Caco-2 (cell line): Measurements from ENCODE around the gene MVB12A. TPM values are rescaled to one million over a fixed set of nuclear protein-coding genes. Genes with fewer than 3 reads are reported as not detected.

Source experiments
- BruUV-seq: library from RNA; stranded (reverse); fragments of 400-500 nt; replicated peaks from 2 replicates; lab custom pipeline; 2021; lab: Mats Ljungman, UMichigan
- CTCF ChIA-PET: fragments of 300-600 bp; sonication (Branson Sonifier 250); formaldehyde crosslinking; loops from one replicate; lab custom pipeline; 2022; ENCODE audit warnings: antibody characterized with exemption; lab: Charles Lee
- POLR2A ChIA-PET: fragments of 300-600 bp; sonication (Branson Sonifier 250); formaldehyde crosslinking; loops from one replicate; lab custom pipeline; 2022; ENCODE audit warnings: antibody characterized with exemption; lab: Charles Lee
- DNase-seq, 2 experiments: peaks; one replicate each; pipeline versions ENCODE4 v3.0.0 to v3.0.0-alpha.2; 2020 to 2022
- H3K27me3 ChIP-seq: replicated peaks from 2 replicates; pipeline ENCODE4 v1.6.0; 2011; ENCODE audit warnings: low read length; ENCODE audit not compliant: control insufficient read depth, insufficient read depth
- H3K36me3 ChIP-seq: 2 replicates; pipeline ENCODE4 v1.5.1; 2011; ENCODE audit warnings: low read length; ENCODE audit not compliant: control insufficient read depth, insufficient read depth
- H3K4me1 ChIP-seq: fragments of 250-450 bp; sonication (Bioruptor Pico); 2 replicates; pipeline ENCODE4 v1.5.1; 2020; ENCODE audit warnings: mild to moderate bottlenecking
- H3K4me3 ChIP-seq: 2 replicates; pipeline ENCODE4 v1.5.1; 2011; ENCODE audit warnings: low read depth, mild to moderate bottlenecking, control low read depth, low read length
- H3K9me3 ChIP-seq: fragments of 250-450 bp; sonication (Bioruptor Pico); 2 replicates; pipeline ENCODE4 v1.5.1; 2020; ENCODE audit warnings: mild to moderate bottlenecking, moderate library complexity
- H3K27ac Mint-ChIP-seq: one replicate; pipeline ENCODE4 v1.8.0; 2022; ENCODE audit warnings: mixed read lengths; ENCODE audit not compliant: unreplicated experiment
- H3K27me3 Mint-ChIP-seq: one replicate; pipeline ENCODE4 v1.8.0; 2022; ENCODE audit warnings: mixed read lengths; ENCODE audit not compliant: insufficient read depth, unreplicated experiment
- H3K36me3 Mint-ChIP-seq: one replicate; pipeline ENCODE4 v1.8.0; 2022; ENCODE audit warnings: mild to moderate bottlenecking, mixed read lengths; ENCODE audit not compliant: insufficient read depth, unreplicated experiment
- H3K4me1 Mint-ChIP-seq: one replicate; pipeline ENCODE4 v1.8.0; 2022; ENCODE audit warnings: low read depth, mixed read lengths; ENCODE audit not compliant: unreplicated experiment
- H3K4me3 Mint-ChIP-seq: one replicate; pipeline ENCODE4 v1.8.0; 2022; ENCODE audit warnings: mild to moderate bottlenecking, moderate library complexity, mixed read lengths; ENCODE audit not compliant: unreplicated experiment
- H3K9me3 Mint-ChIP-seq: one replicate; pipeline ENCODE4 v1.8.0; 2022; ENCODE audit warnings: mixed read lengths; ENCODE audit not compliant: unreplicated experiment
- CTCF ChIP-seq, 2 experiments: fragments of 200-600 bp in 1 of 2; IDR thresholded peaks; 1 replicate in 1 of 2; 2 replicates in 1 of 2; pipeline versions ENCODE4 v1.5.1 to v1.8.0; 2011 to 2022; ENCODE audit warnings: antibody characterized with exemption in 1 of 2, control low read depth in 1 of 2, inconsistent platforms in 1 of 2, low read depth in 1 of 2, low read length in 1 of 2, mild to moderate bottlenecking in 1 of 2, moderate library complexity in 1 of 2; ENCODE audit not compliant: insufficient read depth in 1 of 2, severe bottlenecking in 1 of 2, unreplicated experiment in 1 of 2
- intact Hi-C: fragments of 100-400 bp; cut with micrococcal nuclease; formaldehyde crosslinking; loops from one replicate; pipeline ENCODE4 v1.10.0; 2022; ENCODE audit not compliant: unreplicated experiment
- total RNA-seq: library from RNA; stranded (reverse); gene quantifications from 2 replicates; pipeline ENCODE4 v1.2.3, GENCODE V29; 2022

The MVB12A gene
- total RNA-seq, 1 experiment from 2014 or later: 36.7 TPM

DNA sequence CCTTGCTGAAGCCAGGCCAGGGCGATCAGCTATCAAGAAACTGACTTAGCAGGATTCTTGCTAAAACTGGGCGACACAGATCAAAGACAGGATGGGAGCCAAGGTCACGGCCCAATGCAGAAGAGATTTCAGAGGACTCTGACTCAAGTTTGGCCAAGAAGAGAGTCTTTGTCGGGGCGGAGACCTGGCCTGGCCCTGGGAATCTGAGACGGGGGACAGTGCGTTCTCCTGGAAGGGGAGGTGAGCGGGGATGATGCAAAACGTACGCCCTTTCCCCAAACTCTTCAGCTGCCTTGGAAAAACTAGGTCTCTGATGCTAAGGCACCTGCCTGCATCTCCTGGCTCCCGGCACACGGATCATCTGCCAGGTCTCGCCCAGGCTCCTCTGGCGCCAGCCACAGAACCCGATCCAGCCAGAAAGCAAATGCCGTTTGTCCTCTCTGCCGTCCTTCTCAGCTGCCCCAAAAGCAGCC, 9.8 kb downstream of the MVB12A start:
- CTCF ChIA-PET: interaction anchor here (1.5 kb wide), 1 partner anchor 10 kb away, joined by 3 read pairs; no protein-coding TSS in a partner anchor
- no peaks in the 10 kb centered on the region for H3K36me3 ChIP-seq
- no peak for DNase-seq
- POLR2A ChIA-PET: interaction anchor here (0.6 to 0.7 kb wide), 2 partner anchors 19 to 24 kb away, joined by 6 read pairs; partner anchors contain the start of gene BST2
- BruUV-seq: no TSS peak
- Mint-ChIP-seq H3K9me3 (no peaks in the 10 kb centered on the region), H3K4me3 (no peak overlapping the region), H3K27ac (no peak overlapping the region), H3K36me3 (no peaks in the 10 kb centered on the region), H3K27me3 (no peaks in the 10 kb centered on the region), H3K4me1 (no peaks in the 10 kb centered on the region)
- no peak for TF ChIP-seq CTCF (IDR thresholded peaks at IDR 0.05; ENCODE audit: insufficient read depth in 1 of 2, low read depth in 1 of 2, low read length in 1 of 2, severe bottlenecking in 1 of 2, unreplicated experiment in 1 of 2)
- no peaks in the 10 kb centered on the region for H3K9me3 ChIP-seq
- no peak overlapping the region for H3K4me3 ChIP-seq
- intact Hi-C loops: no loop called here
- H3K27me3 ChIP-seq: no peaks in the 10 kb centered on the region
- H3K4me1 ChIP-seq: no peaks in the 10 kb centered on the region

GRCh38 chr19:17431417-17431816, 11.6 kb downstream of the MVB12A start:
- H3K4me3 Mint-ChIP-seq: no peak overlapping the region
- CTCF ChIA-PET: no interaction called here
- Histone ChIP-seq H3K36me3 (no peaks in the 10 kb centered on the region), H3K4me1 (no peaks in the 10 kb centered on the region), H3K9me3 (no peaks in the 10 kb centered on the region), H3K27me3 (no peaks in the 10 kb centered on the region), H3K4me3 (no peak overlapping the region)
- H3K36me3 Mint-ChIP-seq: no peaks in the 10 kb centered on the region
- DNase-seq: no peak
- no peak for TF ChIP-seq CTCF (IDR thresholded peaks at IDR 0.05; ENCODE audit: insufficient read depth in 1 of 2, low read depth in 1 of 2, low read length in 1 of 2, severe bottlenecking in 1 of 2, unreplicated experiment in 1 of 2)
- BruUV-seq: no TSS peak
- intact Hi-C loops: no loop called here
- H3K4me1 Mint-ChIP-seq: no peaks in the 10 kb centered on the region
- no peaks in the 10 kb centered on the region for H3K27me3 Mint-ChIP-seq
- POLR2A ChIA-PET: no interaction called here
- H3K27ac Mint-ChIP-seq: no peak overlapping the region
- no peaks in the 10 kb centered on the region for H3K9me3 Mint-ChIP-seq

- no peaks in the 10 kb centered on the region for H3K4me1 Mint-ChIP-seq
- no peak overlapping the region for H3K27ac Mint-ChIP-seq
- intact Hi-C loops: no loop called here
- DNase-seq: no peak
- no peaks in the 10 kb centered on the region for H3K36me3 Mint-ChIP-seq
- no peaks in the 10 kb centered on the region for H3K36me3 ChIP-seq
- no TSS peak for BruUV-seq
- H3K9me3 ChIP-seq: no peaks in the 10 kb centered on the region
- no peaks in the 10 kb centered on the region for H3K27me3 ChIP-seq
- no peaks in the 10 kb centered on the region for H3K9me3 Mint-ChIP-seq
- TF ChIP-seq CTCF (IDR thresholded peaks at IDR 0.05; ENCODE audit: insufficient read depth in 1 of 2, low read depth in 1 of 2, low read length in 1 of 2, severe bottlenecking in 1 of 2, unreplicated experiment in 1 of 2): no peak
- no peaks in the 10 kb centered on the region for H3K4me1 ChIP-seq
- POLR2A ChIA-PET: no interaction called here
- H3K27me3 Mint-ChIP-seq: no peaks in the 10 kb centered on the region
- CTCF ChIA-PET: no interaction called here
- no peak overlapping the region for H3K4me3 Mint-ChIP-seq
- H3K4me3 ChIP-seq: no peak overlapping the region
Observed at GRCh38 chr19:17435218-17435617, 15.4 kb downstream of the MVB12A start.
